ENCODE data around the gene SLCO4A1.

SLCO4A1 gene

DNA sequence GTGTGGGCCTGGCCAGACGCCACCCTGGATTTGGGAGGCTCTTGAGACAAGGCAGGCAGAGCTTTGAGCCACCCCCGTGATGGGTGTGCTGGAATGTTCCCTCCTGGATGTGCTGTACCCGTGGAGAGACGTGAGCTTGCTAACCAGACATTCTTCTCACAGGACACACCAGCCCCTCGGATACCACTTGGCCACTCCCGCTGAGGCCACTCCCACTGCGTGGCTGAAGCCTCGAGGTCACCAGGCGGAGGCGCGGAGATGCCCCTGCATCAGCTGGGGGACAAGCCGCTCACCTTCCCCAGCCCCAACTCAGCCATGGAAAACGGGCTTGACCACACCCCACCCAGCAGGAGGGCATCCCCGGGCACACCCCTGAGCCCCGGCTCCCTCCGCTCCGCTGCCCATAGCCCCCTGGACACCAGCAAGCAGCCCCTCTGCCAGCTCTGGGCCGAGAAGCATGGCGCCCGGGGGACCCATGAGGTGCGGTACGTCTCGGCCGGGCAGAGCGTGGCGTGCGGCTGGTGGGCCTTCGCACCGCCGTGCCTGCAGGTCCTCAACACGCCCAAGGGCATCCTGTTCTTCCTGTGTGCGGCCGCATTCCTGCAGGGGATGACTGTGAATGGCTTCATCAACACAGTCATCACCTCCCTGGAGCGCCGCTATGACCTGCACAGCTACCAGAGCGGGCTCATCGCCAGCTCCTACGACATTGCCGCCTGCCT is 14.1 kb downstream of the SLCO4A1 start:
- H3K4me3 ChIP-seq (ENCODE audit: low read length), result no peak overlapping the region
- TF ChIP-seq, protein P1, sequence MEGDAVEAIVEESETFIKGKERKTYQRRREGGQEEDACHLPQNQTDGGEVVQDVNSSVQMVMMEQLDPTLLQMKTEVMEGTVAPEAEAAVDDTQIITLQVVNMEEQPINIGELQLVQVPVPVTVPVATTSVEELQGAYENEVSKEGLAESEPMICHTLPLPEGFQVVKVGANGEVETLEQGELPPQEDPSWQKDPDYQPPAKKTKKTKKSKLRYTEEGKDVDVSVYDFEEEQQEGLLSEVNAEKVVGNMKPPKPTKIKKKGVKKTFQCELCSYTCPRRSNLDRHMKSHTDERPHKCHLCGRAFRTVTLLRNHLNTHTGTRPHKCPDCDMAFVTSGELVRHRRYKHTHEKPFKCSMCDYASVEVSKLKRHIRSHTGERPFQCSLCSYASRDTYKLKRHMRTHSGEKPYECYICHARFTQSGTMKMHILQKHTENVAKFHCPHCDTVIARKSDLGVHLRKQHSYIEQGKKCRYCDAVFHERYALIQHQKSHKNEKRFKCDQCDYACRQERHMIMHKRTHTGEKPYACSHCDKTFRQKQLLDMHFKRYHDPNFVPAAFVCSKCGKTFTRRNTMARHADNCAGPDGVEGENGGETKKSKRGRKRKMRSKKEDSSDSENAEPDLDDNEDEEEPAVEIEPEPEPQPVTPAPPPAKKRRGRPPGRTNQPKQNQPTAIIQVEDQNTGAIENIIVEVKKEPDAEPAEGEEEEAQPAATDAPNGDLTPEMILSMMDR (conservative IDR thresholded peaks at IDR 0.05; ENCODE audit: low read length), result no peak
- no peak for DNase-seq (ENCODE audit: low read depth)

DNA sequence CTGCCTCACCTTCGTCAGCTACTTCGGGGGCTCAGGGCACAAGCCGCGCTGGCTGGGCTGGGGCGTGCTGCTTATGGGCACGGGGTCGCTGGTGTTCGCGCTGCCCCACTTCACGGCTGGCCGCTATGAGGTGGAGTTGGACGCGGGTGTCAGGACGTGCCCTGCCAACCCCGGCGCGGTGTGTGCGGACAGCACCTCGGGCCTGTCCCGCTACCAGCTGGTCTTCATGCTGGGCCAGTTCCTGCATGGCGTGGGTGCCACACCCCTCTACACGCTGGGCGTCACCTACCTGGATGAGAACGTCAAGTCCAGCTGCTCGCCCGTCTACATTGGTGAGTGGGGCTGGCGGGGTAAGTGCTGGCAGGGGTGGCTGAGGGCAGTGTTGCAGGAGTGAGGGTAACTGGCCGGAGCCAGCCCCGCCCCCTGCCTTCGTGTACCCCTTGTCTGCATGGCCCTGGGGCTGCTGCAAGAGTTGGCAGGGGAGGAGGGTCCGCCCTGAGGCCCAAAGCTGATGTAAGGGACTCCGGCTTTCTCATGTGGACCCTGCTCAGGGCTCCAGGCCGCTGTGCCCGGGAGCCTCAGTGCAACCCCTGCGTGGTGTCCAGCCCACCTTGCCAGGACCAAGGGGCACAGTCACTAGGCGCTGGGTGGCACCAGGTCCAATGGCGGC is 14.8 kb downstream of the SLCO4A1 start:
- TF ChIP-seq, protein P1 (conservative IDR thresholded peaks at IDR 0.05; ENCODE audit: low read length), result no peak
- no peak for DNase-seq (ENCODE audit: low read depth)
- no peak overlapping the region for H3K4me3 ChIP-seq (ENCODE audit: low read length)

DNA sequence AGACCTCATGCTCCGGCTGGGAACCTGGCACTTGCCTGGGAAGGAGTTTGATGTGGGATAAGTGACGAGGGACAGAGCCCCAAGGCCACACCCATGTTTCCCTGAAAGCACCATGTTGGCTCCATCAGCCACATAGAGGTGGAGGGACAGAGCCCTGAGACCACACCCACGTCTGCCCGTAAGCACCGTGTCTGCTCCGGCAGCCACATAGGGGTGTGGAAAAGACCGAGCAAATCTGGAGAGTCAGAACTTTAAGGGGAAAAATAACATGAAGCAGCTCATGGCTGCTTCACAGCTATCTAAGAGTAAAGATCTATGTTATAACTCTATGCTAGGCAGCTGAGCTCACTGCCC is 15.3 kb downstream of the SLCO4A1 start:
- no peak overlapping the region for H3K4me3 ChIP-seq (ENCODE audit: low read length)
- TF ChIP-seq, protein P1 (conservative IDR thresholded peaks at IDR 0.05; ENCODE audit: low read length), result no peak
- no peak for DNase-seq (ENCODE audit: low read depth)

DNA sequence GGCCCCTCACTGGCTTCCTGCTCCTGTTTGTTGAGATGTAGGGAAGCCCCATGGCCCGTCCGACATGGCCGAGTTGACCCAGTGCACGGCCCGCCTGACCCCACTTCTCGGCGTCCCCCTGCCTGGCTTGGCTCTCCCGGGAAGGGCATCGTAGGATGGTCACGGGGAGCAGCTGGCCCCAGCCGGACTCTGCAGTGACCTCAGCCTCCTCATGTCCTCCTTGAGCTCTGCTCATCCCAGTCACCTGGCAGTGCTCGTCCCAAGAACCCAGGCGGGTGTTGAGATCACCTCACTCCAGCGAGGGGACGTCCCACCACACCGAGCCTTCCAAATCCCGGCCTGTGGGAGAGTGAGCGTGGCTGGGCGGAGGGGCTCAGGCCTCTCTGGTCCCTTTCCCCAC is 15.7 kb downstream of the SLCO4A1 start:
- TF ChIP-seq, protein P1 (conservative IDR thresholded peaks at IDR 0.05; ENCODE audit: low read length), result no peak

DNA sequence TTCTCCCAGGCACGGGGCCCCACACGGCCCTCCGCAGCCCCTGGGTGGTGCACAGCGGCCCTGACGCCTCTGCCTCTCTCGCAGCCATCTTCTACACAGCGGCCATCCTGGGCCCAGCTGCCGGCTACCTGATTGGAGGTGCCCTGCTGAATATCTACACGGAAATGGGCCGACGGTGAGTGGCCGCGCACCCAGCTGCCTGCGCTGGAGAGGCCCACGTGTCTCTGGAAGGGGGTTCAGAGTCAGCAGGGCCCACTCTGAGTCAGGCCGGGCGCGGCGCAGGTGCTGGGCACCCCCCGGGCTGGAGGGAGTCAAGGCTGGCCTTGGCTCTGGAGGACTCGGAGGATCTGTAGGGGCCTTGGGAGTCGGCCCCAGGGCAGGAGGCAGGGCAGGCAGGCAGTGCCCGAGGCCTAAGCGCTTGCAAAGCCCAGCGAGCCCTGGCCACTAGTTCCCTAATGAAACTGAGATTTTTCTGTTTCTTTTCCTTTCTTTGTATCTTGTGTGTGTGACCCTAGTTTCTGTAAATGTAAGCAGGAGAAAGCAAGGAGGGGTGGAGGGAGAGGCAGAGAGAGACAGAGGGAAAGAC is 16.4 kb downstream of the SLCO4A1 start:
- TF ChIP-seq, protein P1 (conservative IDR thresholded peaks at IDR 0.05; ENCODE audit: low read length), result no peak
- no peak for DNase-seq (ENCODE audit: low read depth)
- no peak overlapping the region for H3K4me3 ChIP-seq (ENCODE audit: low read length)

More for the DNA sequence above, 15.7 kb downstream of the SLCO4A1 start:
- H3K4me3 ChIP-seq (ENCODE audit: low read length), result no peak overlapping the region
- DNase-seq (ENCODE audit: low read depth), result no peak

DNA sequence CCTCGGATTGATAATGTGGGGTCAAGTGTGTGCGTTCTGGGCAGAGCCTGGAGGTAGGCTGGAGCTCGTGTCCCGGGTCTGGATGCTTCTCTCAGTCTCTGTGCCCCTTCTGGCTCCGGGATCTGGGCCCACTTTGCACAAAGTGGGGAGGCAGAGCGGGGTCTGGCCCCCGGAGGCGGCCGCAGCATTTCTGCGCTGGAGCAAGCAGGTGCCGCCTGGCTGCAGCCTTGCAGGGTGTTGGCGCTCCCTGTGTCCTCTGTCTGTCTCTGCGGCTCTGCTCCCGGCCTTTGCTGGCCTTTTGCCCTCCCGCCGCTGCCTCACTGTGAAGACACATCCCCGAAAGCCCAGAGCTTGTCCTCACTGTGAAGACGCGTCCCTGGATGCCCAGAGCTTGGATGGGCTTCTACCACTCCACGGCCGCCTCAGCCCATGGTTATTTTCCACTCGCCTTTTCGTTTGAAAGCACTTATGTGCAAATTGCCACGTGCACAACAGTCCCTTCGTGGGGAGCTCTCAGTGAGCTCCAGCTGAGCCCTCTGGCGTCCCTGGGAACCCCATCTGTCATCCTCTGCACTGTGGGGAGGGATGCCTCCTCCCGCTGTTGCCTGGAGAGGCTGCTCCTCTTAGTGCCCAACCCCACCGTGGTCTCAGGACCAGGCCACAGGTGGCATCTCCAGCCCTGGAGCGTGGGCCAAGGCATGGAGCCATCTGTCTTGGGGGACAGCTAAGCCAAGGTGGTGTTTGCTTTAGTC is 17.4 kb downstream of the SLCO4A1 start:
- H3K4me3 ChIP-seq (ENCODE audit: low read length), result no peak overlapping the region
- DNase-seq (ENCODE audit: low read depth), result no peak
- TF ChIP-seq, protein P1 (conservative IDR thresholded peaks at IDR 0.05; ENCODE audit: low read length), result no peak
